GM13977 (cell line): ENCODE data around the gene ENTPD7.

ENCODE experiments used
- DNase-seq: peaks from one replicate; pipeline ENCODE4 v3.0.0; 2012; ENCODE audit warnings: low spot score
- in situ Hi-C: fragments of 300-500 bp; cut with MboI; formaldehyde crosslinking; loops from one replicate; pipeline ENCODE4 v1.12.0; 2022; ENCODE audit warnings: low sequenced_read_pairs, low pct_unique_long_range_greater_than_20kb, mixed read lengths, inconsistent platforms; ENCODE audit not compliant: unreplicated experiment
- TF ChIP-seq, protein P1 (sequence below): IDR thresholded peaks from 2 replicates; pipeline ENCODE4 v1.5.1; 2012; ENCODE audit warnings: mild to moderate bottlenecking, control low read depth; ENCODE audit not compliant: insufficient read depth; ENCODE audit errors: extremely low read depth, missing control alignments

Gene ENTPD7

DNA sequence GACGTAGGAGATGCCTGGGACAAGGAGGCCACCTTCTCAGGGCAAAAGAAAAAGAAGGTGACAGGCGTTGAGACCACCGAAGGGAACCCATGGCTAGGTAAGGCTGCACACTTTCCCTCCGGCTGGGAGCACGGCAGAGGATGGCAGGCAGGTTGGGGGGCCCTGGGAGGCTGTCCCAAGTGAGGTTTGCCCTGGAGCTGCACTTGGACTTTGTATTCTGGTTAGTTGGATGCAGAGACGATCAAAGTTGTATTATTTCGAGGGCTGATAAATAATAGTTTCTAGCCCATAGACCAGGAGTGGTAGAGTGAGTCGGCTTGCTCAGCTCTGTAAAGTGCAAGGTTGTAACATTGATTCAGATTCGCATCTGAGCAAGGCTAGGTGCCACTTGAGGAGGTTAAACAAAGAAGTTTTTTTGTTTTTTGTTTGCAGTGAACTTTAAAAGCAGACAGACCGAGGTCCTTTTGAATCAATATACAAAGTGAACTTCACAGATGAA is 608 bp downstream of the ENTPD7 start:
- in situ Hi-C loops: no loop called here
- no peak for DNase-seq
- TF ChIP-seq, protein P1, sequence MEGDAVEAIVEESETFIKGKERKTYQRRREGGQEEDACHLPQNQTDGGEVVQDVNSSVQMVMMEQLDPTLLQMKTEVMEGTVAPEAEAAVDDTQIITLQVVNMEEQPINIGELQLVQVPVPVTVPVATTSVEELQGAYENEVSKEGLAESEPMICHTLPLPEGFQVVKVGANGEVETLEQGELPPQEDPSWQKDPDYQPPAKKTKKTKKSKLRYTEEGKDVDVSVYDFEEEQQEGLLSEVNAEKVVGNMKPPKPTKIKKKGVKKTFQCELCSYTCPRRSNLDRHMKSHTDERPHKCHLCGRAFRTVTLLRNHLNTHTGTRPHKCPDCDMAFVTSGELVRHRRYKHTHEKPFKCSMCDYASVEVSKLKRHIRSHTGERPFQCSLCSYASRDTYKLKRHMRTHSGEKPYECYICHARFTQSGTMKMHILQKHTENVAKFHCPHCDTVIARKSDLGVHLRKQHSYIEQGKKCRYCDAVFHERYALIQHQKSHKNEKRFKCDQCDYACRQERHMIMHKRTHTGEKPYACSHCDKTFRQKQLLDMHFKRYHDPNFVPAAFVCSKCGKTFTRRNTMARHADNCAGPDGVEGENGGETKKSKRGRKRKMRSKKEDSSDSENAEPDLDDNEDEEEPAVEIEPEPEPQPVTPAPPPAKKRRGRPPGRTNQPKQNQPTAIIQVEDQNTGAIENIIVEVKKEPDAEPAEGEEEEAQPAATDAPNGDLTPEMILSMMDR: no peak

DNA sequence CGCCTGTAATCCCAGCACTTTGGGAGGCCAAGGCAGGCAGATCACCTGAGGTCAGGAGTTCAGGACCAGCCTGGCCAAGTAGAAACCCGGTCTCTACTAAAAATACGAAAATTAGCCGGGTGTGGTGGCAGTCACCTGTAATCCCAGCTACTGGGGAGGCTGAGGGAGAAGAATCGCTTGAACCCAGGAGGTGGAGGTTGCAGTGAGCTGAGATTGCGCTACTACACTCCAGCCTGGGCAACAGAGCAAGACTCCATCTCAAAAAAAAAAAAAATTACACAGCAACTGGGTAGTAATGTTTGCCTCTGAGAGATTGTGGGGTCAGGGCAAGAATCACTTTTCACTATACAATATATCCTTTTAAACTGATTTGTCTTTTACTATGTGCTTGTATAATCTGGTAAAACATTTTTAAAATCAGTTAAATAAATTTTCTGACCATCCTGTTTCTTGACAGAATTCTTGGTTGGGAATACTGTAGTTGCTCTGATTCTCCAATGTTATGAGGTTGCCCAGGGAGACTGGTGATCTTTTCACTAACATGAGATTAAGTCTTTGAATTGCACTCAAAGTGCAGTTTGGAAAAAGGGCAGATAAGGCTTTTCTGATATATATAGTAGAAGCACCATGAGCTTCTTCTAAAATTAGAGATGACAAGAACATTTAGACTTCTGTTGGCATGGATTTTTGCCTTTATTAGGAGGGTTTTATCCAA is 1.5 kb downstream of the ENTPD7 start:
- TF ChIP-seq, protein P1: no peak
- DNase-seq: no peak
- in situ Hi-C loops: no loop called here

DNA sequence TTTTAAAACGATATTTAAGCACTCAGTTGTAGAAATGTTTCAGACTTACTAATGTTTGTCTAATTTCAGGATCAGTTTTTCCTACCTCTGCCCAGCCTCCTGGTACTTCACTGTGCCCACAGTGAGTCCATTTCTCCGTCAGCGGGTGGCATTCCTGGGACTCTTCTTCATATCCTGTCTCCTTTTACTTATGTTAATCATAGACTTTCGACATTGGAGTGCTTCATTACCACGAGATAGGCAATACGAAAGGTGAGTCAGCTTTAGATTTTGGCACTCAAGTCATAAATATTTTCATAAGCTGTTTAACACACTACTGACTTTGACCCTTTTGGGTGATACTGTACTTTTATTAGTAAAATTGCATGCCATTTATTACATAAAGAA is 2.1 kb downstream of the ENTPD7 start:
- in situ Hi-C loops: no loop called here

DNA sequence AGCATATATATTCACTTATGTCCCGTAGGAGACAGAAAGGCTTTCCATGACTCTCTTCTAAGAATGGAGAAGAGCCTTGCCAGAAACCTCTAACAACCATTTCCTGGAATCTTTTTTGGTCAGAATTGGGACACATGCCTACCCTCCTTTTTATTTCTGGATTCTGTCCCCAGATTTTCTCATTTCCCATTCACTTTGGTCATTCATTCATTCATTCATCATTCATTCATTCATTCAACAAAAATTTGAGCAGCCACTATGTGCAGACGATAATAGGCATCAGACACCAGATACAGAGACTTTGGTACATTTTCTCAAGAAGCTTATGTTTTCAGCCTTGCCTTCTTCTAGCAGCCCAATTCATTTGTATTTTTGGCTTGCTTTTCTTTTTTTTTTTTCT is 6.0 kb downstream of the ENTPD7 start:
- TF ChIP-seq, protein P1: no peak
- DNase-seq: no peak
- in situ Hi-C loops: no loop called here

More for the DNA sequence above, 2.1 kb downstream of the ENTPD7 start:
- TF ChIP-seq, protein P1: no peak
- DNase-seq: no peak

DNA sequence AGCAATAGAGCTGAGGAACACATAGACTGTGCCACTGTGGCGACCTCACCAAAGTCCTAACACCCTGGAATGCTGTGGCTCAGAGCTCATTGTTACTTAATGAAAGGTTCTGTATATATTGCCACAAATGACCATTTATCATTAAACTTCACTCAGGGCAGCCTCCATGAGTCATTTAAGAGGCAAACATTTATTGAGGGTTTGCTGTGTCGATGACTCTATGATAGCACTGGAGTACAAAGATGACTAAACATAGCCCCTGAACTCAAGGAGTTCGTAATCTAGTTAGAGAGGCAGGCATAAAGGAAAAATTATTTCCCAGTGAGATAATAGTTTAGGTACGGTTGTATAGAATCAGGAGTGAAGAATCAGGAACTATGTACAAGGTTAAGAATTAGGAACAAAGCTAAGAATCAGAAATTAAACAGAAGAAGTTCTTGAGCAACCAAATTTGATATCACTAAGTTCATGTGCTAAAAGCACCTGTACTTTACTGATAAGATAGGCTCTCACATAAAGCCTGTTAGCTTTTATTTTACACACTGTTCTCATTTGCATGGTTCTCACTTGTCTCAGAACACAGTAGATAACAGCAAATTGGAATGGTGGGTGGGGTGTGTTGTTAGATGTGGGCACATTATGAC is 7.9 kb downstream of the ENTPD7 start:
- TF ChIP-seq, protein P1: no peak
- no peak for DNase-seq
- in situ Hi-C loops: no loop called here

DNA sequence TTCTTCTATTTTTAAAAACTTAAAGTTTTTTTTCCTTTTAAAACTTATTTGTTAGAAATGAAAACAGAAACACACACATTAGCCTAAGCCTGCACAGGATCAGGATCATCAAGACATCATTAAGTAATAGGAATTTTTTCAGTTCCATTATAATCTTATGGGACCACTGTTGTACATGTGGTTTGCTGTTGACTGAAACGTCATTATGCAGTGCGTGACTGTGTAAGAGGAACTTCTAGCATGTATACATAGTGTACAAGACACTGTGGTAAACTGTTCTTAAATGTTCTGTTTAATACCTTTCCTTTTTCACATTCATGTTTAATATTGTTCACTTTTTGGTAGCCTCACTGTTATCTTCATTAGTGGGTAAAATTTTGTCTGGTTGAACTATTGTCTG is 12.1 kb downstream of the ENTPD7 start:
- in situ Hi-C loops: no loop called here
- DNase-seq: no peak
- TF ChIP-seq, protein P1: no peak
